Measurements from ENCODE around the gene HSPG2.
"Not testable (repeated sequence)": the region's sequence is repeated elsewhere in the genome, so short reads cannot be mapped to it uniquely, and the experiment has no call there.

HSPG2 gene

DNA sequence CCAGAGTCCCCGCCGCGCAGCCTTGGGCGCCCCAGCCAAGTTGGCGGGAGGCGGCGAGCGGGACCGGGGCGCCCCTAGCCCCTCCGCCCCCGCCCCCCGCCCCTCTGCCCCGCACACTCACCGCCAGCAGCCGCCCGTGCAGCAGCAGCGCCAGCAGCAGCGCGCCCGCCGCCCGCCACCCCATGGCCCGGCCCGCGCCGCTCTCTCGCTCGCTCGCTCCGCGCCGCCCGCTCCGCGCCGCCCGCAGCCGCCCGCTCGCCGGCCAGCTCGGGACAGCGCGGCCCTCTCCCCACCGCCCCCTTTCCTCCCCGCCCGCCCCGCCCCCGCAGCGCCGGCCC is at the start of gene HSPG2:
Gene HSPG2 (minus strand): TSS at position 277 of the 338 bp plus-strand sequence. CDS start 93 bp downstream, at position 184.
- TF ChIP-seq, protein P1, sequence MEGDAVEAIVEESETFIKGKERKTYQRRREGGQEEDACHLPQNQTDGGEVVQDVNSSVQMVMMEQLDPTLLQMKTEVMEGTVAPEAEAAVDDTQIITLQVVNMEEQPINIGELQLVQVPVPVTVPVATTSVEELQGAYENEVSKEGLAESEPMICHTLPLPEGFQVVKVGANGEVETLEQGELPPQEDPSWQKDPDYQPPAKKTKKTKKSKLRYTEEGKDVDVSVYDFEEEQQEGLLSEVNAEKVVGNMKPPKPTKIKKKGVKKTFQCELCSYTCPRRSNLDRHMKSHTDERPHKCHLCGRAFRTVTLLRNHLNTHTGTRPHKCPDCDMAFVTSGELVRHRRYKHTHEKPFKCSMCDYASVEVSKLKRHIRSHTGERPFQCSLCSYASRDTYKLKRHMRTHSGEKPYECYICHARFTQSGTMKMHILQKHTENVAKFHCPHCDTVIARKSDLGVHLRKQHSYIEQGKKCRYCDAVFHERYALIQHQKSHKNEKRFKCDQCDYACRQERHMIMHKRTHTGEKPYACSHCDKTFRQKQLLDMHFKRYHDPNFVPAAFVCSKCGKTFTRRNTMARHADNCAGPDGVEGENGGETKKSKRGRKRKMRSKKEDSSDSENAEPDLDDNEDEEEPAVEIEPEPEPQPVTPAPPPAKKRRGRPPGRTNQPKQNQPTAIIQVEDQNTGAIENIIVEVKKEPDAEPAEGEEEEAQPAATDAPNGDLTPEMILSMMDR (IDR thresholded peaks at IDR 0.05; ENCODE audit: insufficient read depth, low read length, missing control alignments): no peak
- DNase-seq (ENCODE audit: low read depth, low spot score): no peak
- POLR2A ChIA-PET: interaction anchor here (0.5 to 2.0 kb wide), 4 partner anchors 17 to 92 kb away, joined by 3 to 12 read pairs (median 4); no protein-coding TSS in a partner anchor
- H3K4me3 ChIP-seq (ENCODE audit: low read depth, low read length): peak within 1 kb of the TSS; percentile 81
- CTCF ChIA-PET: interaction anchor here (3.8 kb wide), 1 partner anchor 13 kb away, joined by 29 read pairs; no protein-coding TSS in a partner anchor

DNA sequence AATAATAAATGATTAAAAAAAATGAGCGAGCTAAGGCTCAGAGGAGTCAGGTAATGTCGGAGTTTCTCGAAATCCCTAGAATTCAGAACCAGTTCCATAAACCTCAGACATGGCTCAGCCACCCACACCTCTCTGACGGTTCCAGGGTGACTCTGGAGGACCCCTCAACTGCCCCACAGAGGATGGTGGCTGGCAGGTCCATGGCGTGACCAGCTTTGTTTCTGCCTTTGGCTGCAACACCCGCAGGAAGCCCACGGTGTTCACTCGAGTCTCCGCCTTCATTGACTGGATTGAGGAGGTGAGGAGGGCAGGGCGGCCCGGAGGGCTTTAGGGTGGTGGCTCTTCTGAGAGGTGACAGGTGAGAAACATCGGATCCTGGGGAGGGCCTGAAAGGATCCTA is 49.3 kb upstream of the HSPG2 start:
- POLR2A ChIA-PET; DNase-seq (ENCODE audit: low read depth, low spot score); CTCF ChIA-PET; H3K4me3 ChIP-seq (ENCODE audit: low read depth, low read length): not testable (repeated sequence)

DNA sequence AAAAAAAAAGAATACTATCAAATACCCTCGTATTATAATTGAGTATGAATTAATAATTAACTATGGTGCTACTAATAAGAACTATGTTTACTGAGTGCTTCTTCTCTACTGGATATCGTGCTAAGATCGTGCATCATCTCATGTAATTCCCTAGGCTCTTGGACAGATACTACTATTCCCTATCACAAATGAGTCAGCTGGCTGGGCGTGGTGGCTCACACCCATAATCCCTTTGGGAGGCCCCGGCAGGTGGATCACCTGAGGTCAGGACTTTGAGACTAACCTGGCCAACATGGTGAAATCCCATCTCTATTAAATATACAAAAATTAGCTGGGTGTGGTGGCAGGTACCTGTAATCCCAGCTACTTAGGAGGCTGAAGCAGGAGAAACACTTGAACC is 48.8 kb upstream of the HSPG2 start:
- H3K4me3 ChIP-seq (ENCODE audit: low read depth, low read length); POLR2A ChIA-PET; DNase-seq (ENCODE audit: low read depth, low spot score); CTCF ChIA-PET: not testable (repeated sequence)

DNA sequence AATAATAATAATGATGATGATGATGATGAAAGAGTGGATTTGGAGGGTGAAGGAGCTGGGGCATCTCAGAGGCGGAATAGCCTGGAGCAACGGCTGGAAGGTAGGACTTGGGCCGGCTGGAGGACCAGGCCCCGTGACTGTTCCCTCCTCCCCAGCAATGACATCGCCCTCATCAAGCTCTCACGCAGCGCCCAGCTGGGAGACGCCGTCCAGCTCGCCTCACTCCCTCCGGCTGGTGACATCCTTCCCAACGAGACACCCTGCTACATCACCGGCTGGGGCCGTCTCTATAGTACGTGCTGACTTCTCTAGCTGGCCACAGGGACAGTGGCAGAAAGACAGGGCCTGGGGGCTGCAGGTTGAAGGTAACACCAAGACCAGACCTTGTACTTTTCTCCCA is 46.4 kb upstream of the HSPG2 start:
- H3K4me3 ChIP-seq (ENCODE audit: low read depth, low read length); POLR2A ChIA-PET; DNase-seq (ENCODE audit: low read depth, low spot score): not testable (repeated sequence)
- CTCF ChIA-PET: interaction anchor here (1.2 kb wide), 1 partner anchor 20 kb away, joined by 4 read pairs; no protein-coding TSS in a partner anchor

DNA sequence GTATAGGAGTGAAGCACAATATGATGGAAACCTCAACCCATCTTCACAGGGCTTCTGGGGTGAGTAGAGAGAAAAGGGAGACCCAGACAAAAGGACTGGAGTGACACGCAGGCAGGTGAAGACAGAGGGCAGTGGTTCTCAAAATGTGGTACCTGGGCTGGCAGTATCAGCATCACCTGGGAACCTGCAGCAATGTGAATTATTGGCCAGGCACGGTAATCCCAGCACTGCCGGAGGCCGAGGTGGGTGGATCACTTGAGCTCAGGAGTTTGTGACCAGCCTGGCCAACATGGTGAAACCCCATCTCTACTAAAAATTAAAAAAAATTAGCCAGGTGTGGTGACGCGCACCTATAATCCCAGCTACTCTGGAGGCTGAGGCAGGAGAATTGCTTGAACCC is 45.0 kb upstream of the HSPG2 start:
- H3K4me3 ChIP-seq (ENCODE audit: low read depth, low read length); DNase-seq (ENCODE audit: low read depth, low spot score); POLR2A ChIA-PET; CTCF ChIA-PET: not testable (repeated sequence)

DNA sequence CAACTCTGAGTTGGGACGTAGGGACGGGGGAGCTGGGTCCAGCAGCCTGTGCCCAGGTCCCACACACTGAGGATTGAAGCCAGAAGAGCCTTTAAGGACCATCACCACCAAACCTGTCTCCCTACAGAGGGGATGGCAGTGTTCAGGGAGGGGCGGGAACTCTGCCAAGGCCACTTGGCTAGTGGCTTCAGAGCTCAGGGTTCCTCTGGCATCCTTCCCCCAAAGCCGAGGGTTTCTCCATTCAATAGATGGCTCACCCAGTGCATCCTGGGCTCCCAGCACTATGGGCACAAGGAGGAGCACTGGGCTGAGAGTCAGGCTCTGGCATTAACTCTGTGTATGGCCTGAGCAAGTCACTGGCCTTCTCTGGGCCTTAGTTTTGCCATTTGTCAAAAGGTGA is 44.1 kb upstream of the HSPG2 start:
- H3K4me3 ChIP-seq (ENCODE audit: low read depth, low read length); DNase-seq (ENCODE audit: low read depth, low spot score); POLR2A ChIA-PET; CTCF ChIA-PET: not testable (repeated sequence)

DNA sequence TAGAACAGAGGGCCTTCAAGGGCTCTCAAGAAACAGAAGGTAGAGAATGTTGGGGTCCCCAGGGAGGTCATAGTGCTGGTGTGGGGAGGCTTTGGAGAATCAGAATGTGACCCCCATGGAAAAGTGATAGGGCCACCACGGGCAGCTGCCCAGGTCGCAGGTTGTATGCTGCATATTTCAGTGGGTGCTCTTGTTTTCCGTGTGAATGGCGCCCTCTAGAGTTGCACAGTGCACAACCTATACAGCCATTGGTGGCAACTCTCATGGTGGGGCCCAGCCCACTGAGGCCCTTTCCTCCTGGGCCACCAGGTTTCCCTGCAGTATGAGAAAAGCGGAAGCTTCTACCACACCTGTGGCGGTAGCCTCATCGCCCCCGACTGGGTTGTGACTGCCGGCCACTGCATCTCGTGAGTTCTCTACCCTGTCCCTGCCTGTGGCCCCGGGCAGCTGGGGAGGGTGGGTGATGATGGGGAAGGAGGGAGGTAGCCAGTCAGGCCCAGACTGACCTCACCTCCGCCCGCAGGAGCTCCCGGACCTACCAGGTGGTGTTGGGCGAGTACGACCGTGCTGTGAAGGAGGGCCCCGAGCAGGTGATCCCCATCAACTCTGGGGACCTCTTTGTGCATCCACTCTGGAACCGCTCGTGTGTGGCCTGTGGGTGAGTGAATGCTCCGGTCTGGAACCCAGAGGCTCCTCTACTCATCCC is 43.6 kb upstream of the HSPG2 start:
- POLR2A ChIA-PET; DNase-seq (ENCODE audit: low read depth, low spot score); CTCF ChIA-PET; H3K4me3 ChIP-seq (ENCODE audit: low read depth, low read length): not testable (repeated sequence)

DNA sequence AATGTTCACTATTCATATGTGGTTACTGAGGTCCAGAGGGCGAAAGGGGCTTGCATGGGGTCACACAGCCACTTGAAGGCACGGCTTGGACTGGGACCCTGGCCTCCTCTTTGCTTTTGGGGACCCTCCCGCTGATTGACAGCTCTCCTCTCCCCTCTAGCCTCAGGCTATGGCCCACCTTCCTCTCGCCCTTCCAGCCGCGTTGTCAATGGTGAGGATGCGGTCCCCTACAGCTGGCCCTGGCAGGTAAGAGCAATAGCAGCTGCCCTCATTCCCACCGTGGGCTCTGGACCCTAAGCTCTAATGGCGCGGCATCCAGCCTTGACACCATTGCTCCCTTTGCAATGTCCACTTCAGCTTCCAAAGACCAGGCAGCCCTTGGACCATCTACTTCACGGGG is 41.1 kb upstream of the HSPG2 start:
- POLR2A ChIA-PET; DNase-seq (ENCODE audit: low read depth, low spot score); H3K4me3 ChIP-seq (ENCODE audit: low read depth, low read length); CTCF ChIA-PET: not testable (repeated sequence)

DNA sequence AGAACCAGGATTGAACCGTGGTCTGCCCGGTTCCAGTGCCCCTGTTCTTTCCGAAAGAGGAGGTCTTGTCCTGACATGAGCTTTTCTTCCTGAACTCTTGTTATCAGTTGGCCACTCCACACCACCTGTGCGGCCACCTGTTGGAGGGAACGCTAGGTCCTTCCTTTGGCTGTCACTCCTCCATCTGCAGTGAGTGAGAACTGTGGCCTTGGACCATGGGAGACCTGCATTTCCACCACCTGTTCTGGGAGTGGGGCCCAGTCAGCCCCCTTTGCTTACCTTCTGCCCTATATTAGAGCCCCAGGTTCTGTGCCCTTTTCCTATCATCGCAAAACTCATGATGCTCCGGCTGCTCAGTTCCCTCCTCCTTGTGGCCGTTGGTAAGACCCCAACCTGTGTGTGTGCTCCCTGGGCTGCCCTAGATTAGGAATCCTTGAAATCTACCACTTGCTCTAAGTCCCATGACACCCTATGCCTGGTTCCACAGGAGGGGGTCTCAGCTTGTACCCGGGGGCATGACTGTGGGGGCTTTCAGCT is 39.7 kb upstream of the HSPG2 start, which contains the start of gene CELA3B:
Gene CELA3B (plus strand): TSS at position 320 of the 537 bp plus-strand sequence. CDS start 18 bp downstream, at position 338.
- H3K4me3 ChIP-seq (ENCODE audit: low read depth, low read length); DNase-seq (ENCODE audit: low read depth, low spot score); POLR2A ChIA-PET: not testable (repeated sequence)
- CTCF ChIA-PET: interaction anchor here (0.7 kb wide), 1 partner anchor 440 kb away, joined by 3 read pairs; no protein-coding TSS in a partner anchor

DNA sequence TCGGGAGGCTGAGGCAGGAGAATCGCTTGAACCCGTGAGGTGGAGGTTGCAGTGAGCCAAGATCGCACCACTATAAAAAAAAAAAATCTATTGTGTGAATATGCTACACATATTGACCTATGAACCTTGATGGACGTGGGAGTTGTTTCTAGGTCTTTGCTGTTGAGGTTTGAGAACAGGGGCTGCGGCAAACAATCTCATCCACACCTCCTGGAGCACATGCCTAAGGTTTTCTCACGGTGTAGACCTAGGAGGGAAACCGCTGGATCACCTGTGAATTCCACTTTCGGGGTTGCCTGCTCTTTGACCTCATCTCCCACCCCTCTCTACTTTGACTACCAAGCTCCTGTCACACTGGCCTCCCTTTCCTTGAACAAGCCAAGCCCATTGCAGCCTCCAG is 38.2 kb upstream of the HSPG2 start:
- DNase-seq (ENCODE audit: low read depth, low spot score); H3K4me3 ChIP-seq (ENCODE audit: low read depth, low read length); POLR2A ChIA-PET; CTCF ChIA-PET: not testable (repeated sequence)

DNA sequence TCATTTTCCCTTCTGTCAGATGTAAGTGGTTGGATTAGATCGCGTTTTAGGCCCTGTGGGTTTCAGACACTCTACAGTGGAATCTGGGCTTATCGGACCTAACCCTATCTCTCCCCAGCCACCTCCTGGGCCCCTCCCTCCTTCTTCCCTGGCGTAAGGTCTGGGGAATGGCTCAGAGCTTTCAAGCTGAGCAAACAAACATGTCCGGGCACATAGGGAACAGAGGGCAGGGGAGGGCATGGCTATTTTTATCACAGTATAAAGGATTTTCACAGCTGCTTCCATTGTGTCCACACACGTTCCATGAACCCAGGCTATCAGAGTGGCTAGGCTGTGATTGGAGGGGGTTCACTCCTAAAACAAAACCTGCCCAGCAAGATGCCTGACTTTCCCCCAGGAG is 37.6 kb upstream of the HSPG2 start:
- CTCF ChIA-PET; POLR2A ChIA-PET; DNase-seq (ENCODE audit: low read depth, low spot score); H3K4me3 ChIP-seq (ENCODE audit: low read depth, low read length): not testable (repeated sequence)

DNA sequence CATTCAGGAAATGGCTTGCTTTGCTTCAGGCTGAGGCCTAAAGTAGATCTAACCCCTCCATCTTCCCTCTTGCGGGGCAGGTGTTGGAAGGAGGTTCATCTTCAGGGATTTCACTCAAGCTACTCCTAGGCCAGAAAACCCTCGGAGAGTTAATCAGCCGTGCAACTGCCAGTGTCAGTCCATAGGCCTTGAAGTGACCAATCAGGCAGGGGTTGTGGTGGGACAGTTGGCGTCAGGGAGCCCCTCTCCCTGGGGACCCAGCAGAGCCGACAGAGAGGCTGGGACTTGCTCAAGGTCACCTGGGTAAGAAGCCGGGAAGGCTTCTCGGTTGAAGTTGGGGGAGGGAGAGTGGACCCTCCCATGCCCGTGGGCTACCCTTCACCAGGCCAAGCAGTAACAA is 36.8 kb upstream of the HSPG2 start:
- DNase-seq (ENCODE audit: low read depth, low spot score); POLR2A ChIA-PET; H3K4me3 ChIP-seq (ENCODE audit: low read depth, low read length): not testable (repeated sequence)
- CTCF ChIA-PET: interaction anchor here (1.4 kb wide), 1 partner anchor 34 kb away, joined by 3 read pairs; no protein-coding TSS in a partner anchor

DNA sequence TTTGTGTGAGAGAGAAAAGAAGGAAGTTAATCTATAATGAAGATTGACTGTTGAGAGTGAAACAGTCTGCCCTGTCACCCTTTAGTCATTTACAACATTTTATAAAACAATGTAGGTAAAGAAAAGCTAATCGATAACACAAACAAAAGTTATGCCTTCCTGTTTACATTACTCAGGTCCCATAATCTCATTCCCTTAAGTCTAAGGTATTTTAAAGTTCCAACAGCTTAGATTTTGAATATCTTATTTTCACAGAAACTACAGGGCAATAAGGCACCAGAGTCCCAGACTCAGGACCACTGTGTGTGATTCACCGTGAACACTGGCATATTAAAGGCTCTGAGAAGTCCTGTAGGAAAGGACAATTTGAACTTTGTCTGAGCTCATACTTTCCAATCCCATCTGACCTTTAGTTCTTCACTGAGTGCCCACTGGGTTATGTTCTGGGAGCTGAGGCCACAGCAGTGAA is 35.9 kb upstream of the HSPG2 start:
- H3K4me3 ChIP-seq (ENCODE audit: low read depth, low read length); POLR2A ChIA-PET; DNase-seq (ENCODE audit: low read depth, low spot score): not testable (repeated sequence)
- CTCF ChIA-PET: interaction anchor here (0.7 to 1.4 kb wide), 4 partner anchors 9 to 444 kb away, joined by 3 to 4 read pairs (median 3); no protein-coding TSS in a partner anchor

DNA sequence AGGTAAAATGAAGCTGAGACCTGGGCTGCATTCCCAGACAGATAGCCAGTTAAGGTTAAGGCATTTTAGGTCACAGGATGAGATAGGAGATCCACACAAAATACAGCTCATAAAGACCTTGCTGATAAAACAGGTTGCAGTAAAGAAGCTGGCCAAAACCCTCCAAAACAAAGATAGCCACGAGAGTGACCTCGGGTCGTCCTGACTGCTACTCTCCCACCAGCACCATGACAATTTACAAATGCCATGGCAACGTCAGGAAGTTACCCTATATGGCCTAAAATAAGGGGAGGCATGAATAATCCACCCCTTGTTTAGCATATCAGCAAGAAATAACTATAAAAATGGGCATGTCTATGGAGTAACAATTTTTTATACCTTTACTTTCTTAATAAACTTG is 33.4 kb upstream of the HSPG2 start:
- CTCF ChIA-PET; DNase-seq (ENCODE audit: low read depth, low spot score); H3K4me3 ChIP-seq (ENCODE audit: low read depth, low read length); POLR2A ChIA-PET: not testable (repeated sequence)

DNA sequence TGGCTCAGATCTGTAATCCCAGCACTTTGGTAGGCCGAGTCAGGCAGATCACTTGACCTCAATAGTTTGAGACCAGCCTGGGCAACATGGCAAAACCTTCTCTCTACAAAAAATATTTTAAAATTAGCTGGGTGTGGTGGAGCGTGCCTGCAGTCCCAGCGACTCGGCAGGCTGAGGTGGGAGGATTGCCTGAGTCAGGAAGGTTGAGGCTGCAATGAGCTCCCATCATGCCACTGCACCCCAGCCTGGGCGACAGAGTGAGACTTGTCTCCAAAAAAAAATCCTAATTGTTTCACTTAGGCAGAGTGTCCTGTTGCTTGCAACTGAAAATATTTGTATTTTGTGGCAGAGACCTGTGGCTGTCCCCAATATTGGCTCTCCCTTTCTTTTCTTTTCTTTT is 32.0 kb upstream of the HSPG2 start:
- DNase-seq (ENCODE audit: low read depth, low spot score); POLR2A ChIA-PET; H3K4me3 ChIP-seq (ENCODE audit: low read depth, low read length): not testable (repeated sequence)
- CTCF ChIA-PET: interaction anchor here (0.7 kb wide), 1 partner anchor 160 kb away, joined by 3 read pairs; no protein-coding TSS in a partner anchor

DNA sequence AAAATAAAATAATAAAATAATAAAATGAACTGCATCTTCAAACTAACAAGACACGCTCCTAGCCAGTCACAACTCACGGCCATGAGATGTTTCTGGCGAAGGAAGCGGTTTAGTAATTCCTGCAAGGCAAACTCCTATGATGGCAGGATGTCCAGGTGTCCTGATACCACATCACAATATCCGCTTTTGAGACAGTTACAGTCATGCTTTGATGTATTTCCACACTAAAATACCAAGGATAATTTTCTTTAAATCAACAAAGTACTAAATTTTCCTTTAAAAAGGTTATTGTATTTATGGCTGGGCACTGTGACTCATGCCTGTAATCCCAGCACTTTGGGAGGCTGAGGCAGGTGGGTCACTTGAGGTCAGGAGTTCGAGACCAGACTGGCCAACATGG is 30.1 kb upstream of the HSPG2 start:
- CTCF ChIA-PET; H3K4me3 ChIP-seq (ENCODE audit: low read depth, low read length); DNase-seq (ENCODE audit: low read depth, low spot score); POLR2A ChIA-PET: not testable (repeated sequence)
